GM21447 (cell line): ENCODE data around the gene SDK1.

Experiments used
- ATAC-seq: cut with Tn5 transposase; IDR thresholded peaks from one replicate; pipeline ENCODE4 v1.9.1; 2021; ENCODE audit not compliant: unreplicated experiment

The SDK1 gene

DNA sequence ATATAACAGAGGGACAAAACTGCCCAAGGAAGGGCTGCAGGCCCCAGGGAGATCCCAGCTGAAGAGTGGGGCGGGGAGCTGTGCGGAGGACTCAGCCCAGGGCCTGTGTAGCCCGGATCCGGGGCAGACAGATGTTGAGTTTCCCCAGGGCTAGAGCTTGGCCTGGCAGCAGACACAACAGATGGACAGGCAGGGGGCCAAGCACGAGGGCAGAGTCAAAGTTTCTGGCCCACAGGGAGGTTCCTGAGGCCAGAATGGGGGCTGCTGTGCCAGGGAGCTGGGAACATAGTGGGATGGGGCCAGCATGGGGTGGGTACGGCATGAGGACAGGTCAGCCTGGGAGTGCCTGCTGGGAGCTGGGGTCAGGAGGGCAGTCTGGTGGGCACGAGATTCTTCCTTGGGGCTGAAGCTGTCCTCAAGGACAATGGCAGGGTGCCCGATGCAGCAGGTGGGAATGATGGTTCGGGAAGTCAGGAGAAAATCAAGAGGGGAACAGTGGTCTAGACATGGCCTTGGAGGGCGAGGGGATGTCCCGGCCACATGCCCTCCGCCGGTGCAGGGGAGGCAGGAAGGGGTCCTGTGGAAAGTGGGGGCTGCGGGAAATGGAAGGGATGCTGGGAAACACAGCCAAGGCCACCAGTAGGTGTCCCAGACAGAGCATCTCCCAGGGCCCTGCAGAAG lies 862.0 kb downstream of the SDK1 start:
- no peak for ATAC-seq

DNA sequence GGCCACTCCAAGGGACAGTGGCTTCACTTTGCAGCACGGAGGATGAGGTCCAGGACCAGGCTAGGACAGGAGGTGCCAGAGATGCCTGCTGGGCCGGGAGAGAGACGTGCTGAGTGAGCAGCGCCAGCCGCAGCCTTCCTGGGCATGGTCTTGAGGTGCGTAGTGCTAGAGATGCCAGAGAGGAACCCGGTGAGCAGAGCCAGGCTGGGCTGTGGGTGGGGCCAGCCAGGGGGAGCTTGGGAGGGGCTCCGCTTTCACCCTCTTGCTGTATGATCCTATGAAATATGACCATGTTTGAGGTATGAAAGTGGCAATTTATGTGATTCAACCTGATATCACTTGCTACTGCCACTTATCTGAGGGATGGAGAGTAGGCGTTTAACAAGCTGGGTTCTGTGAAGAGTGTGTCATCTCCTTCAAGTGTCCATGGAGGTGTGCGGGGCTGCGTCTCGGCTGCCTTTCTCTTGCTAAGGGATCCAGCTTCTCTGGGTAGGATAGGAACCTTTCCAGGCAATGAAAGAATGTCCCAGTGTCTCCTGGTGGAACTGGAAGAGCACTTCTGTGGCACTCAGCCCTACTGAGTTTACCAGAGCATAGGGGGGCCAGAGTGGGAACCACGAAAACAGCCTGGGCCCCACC lies 862.6 kb downstream of the SDK1 start:
- no peak for ATAC-seq

DNA sequence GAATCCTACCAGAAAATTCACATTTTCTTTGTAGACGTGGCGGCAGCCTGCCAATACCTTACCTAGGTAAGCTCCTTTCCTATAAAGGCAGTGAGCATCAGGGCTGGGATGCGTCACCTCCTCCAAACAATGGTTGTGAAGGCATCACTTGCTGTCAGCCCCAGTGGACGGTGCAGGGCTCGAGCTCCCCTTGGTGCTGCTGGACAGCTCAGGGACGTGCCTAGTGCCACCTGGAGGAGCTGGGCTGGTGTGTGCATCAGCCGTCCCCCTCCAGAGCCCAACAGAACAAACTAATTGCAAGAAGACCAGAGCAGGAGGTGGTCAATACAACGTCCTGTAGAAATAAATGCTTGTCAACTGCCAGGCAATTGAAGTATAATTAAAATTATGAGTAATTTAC lies 863.5 kb downstream of the SDK1 start:
- no peak for ATAC-seq

DNA sequence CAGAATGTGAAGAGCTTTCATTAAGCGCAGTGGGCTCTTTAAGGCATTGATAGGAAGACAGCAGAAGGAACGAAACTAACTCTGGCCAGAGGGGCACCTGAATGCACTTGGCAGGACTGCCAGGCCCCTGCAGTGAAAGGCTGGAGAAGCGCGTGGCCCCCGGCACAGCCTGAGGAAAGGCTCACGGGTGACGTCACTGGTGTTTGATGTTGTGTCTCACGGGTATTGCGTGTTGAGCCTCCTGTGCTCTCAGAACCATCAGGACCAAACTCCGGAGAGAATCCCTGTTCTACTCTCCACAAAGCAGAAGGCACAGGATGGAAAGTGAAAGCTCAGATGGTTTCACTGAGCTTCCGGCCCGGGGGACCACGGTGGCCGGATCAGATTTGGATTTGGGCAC lies 865.3 kb downstream of the SDK1 start:
- no peak for ATAC-seq

DNA sequence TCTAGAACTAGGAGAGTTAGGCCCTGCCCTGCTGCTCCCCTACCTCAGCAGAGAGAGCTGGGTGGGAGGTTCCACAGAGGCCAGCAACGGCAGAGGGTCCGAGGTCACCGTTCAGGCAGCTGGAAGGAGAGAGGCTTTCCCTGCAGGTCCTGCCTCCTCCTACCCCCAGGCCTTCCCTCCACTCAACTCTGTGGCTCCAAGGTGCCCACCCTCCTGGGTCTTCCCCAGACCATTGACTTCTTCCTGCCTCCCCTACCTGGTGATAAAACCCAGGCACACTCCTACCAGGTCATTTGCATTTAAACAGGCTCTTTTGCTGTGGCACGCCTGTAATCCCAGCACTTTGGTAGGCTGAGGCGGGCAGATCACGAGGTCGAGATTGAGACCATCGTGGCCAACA lies 865.8 kb downstream of the SDK1 start:
- no peak for ATAC-seq

DNA sequence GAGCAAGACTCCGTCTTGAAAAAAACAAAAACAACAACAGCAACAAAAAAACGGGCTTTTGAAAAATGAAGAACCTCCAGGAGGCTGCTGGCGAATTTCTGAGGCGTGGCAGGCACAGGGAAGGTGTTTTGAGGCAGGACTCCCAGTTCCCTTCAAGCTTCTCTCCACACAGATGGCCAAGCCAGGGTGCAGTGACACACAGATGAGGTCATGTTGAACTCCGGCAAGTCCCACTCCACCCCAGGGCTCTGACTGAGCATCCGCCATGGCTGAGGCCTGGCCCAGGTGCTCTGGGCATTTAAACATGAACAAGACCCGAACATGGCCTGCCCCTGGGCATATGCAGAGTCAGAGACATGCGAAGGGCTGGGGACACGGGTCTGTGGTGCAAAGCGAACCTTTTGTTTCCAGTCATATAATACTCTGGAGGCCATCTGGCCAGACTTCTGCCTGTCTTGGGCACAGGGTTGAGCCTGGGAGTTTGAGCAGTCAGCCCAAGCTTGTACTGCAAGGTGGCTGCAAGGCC lies 866.4 kb downstream of the SDK1 start:
- no peak for ATAC-seq

DNA sequence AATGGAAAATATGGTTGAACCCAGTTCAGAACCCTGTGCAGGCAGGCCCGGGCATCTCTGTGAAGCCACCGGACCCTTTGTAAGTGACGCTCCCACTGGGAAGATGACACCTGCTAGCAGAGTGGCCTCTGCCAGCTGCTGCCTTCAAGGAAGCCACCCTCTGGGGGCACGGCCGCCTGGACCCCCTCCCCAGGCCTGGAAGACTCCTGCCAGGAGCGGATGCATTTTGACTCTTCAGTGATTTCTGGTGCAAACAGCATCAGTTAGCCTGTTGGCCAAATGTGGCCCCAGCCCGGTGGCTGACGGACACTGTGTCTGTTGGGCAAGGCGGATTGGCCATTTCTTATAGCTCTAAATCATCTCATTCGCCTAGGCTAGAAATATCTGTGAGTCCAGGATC lies 867.0 kb downstream of the SDK1 start:
- no peak for ATAC-seq

DNA sequence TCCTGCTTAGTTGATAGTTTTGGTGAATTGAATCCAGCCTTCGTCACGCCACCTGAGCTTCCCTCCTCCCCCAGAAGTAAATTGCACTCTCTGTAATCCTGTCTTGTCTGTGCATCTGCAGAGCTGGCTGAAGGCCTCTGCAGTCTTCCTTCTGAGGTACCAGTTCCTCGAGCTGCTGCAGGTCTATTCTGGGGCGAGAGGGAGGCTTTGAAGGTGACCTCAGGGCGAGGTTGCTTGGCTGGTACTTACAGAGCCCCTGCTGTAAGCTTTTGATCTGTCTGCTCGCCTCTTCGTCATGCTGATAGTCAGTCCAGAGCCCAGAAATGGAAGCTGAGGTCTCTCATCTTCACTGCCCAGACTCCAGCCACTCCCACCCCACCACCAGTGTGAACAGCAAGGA lies 867.5 kb downstream of the SDK1 start:
- no peak for ATAC-seq

DNA sequence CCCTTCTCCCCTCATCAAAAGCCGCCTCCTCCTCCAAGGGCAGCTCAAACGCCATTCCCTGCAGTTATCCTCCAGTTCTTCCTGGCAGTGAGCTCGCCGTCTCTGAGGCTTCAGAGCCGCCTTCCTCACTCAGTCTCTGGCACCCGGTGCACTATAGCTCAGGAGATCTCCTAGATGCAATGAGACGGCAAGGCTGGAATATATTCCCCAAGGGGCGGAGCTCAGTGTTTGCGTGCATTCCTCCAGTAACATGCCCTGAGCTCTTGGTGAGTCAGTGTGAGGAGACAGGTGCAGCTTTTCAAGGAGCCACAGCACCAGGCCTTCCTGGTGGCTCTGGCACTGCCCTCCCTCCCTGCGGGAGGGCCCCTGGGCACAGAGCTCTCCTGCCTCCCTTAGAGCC lies 868.4 kb downstream of the SDK1 start:
- no peak for ATAC-seq

DNA sequence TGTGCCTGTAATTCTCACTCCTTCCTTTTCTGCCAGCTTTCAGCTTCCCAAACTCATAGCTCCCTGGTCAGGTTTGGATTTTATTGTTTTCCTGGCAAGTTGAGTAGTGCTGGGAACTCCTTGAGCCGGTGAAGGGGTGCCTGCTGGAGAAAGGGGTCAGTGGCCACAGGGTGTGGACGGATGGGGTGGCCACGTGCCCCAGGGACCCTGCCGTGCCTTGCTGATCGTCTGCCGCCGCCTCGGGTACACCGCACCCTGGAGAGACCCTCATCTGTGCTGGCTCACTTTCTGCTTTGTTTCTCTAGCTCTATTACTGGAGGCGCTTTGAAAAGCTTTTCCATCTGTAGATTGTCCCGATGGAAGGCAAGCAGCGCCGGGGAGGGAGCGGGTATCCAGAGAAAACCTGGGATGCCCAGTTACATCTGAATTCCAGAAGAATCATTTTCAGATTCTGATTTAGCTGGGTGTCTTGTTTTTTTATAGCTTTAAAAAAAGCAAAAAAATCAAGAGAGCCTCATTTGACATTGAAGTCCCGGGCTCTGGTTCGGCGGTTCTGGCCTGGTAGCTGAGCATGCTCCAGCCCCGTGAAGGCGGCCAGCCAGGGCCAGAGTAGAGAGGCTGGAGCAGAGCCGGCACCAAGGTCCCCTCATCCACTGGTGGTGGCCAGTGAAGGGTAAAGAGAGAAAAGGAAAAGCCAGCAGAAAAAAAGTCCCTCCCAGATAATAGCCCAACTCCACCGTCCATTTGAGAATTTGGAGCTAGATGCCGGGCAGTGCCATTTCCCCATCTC lies 870.1 kb downstream of the SDK1 start:
- no peak for ATAC-seq

DNA sequence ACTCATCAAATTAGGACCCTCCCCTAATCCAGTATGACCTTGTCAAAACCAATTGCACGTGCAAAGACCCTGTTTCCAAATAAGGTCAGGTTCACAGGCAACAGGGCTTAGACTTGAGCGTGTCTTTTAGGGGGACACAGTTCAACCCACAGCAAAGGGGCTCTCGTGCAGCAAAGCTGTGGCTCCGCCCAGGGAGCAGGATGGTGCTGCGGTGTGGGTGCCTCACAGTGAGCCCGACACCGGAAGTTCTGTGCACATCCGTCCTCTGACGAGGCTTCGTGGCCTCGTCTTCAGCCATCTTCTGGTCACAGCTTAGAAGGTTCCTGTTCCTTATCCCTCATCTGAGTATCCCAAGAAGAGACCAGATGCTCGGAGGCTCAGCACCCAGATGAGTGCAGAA lies 871.8 kb downstream of the SDK1 start:
- no peak for ATAC-seq

DNA sequence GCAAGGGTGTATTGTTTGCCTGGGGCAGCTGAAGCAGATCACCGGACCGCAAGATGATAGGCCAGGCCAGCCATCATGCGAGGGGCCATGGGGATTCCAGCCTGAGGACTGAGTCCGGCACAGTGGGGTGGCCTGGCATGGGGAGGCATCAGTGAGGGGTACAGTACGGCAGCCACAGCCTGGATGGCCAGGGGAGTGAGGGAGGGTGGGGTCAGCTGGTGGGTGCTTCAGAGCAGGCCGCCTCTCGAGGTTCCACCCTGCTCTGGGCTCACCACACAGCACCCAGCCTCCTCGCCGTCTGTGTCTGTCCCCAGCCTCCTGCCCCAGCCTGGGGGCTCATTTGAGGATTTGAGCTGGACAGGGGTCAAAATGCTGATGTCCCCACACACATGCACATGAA lies 872.6 kb downstream of the SDK1 start:
- ATAC-seq, result no peak

DNA sequence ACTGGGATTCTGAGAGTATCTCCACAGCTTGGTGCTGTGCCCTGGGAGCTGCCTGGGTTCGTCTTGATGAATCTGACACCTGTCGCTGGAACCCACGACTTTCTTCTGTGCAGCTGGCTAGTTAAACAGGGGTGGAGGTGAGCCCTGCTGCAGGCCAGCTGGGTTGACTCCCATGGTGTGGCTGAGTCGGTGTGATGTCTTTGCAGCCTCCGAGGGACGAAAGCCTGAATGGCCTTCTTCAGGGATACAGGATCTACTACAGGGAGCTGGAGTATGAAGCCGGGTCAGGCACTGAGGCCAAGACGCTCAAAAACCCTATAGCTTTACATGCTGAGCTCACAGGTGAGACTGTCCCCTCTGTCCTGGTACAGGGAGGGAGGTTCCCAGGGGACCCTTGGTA lies 873.0 kb downstream of the SDK1 start:
- ATAC-seq, result no peak

DNA sequence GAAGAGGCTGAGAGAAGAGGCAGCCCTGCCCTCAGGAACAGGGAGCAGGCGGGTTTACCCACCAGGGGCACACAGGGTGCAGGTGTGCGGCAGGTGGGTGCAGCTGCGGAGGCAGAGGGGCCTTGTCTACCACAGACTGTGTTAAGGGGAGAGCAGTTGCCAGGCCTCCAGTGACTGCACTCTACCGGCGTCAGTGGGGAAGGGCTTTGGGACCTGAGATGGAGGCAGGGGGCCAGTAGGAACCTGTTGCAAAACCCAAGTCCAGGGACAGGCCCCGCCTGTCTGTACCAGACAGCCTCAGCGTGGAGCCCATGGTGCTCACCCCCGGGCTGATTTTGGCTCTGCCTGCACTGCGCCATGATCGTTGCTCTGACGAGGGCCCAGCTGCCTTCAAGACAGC lies 873.4 kb downstream of the SDK1 start:
- no peak for ATAC-seq

DNA sequence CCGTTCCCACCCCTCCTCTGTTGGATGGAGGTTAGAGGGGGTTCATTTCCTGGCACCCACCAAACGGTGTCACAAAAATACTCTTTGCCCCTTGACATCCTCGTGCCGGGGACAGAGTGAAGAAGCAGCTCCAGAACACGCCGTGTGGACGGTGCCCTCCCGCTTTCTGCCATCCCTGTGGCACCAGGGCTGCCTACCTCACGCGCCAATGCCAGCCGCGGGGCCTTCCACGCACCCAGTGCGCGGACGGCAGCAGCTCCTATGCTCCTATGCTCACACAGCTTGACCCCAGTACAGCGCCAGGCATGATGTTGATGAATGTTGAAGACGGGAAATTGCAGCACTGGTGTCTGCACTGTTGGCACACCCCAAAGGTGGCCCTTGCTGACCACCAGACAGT lies 873.8 kb downstream of the SDK1 start:
- ATAC-seq, result no peak

DNA sequence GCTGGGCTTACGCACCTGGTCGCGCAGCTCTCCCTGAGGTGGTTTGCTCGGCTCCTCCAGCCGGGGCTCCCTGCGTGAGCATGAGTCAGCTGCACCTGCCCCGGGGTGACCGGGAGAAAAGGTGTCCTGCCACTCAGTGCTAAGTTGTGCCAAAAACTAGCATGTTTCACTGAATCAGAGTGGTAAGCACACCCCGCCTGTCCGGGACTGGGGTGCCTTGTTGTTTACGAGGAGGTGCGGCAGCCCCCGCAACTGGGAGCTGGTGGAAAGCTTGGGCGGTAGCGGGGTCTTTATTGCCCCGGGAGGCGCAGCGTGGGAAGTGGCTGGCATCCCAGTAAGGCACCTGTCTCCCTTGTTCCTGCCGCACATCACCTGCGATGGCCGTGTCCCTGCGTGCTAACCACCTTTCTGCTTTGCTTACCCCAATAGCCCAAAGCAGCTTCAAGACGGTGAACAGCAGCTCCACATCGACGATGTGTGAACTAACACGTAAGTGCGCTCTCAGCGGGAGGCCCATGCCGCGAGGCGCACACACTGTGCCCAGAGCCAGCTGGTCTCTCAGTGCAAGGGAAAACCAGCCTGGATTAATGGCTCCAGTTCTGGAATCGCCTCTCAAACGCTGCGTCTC lies 874.4 kb downstream of the SDK1 start:
- ATAC-seq, result no peak

DNA sequence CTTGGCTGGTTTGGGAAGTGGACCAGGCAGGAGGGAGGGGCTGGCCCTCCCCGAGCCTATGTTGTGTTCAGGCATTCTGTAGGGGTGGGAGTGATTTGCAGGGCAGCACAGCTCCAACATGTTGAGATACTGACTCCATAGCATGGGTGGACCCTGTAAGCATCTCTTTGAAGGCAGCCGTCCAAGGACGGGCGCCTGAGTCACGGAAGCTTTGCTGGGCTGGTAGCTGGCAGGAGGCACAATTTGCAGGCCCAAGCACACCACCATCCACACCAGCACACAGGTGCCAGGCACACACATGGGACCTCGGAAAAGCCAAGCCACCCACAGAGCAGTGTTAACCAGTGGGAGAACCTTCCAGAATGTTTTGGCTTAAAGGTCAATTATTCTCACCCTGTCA lies 875.9 kb downstream of the SDK1 start:
- ATAC-seq, result no peak

DNA sequence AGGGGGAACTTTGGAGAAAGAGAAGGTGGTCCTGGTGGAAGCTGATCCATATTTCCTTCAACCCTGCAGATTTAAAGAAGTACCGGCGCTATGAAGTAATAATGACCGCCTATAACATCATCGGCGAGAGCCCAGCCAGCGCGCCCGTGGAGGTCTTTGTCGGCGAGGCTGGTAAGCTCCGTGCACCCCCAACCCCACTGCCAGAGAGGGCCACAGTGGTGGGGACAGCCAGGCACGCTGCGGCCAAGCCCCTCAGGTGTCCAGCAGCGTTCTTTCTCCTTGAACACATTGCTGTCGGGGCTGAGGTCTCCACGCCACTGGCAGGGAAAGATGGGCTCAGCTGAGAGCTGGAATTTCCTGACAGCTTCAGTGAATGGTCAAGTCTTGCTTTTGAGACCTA lies 877.4 kb downstream of the SDK1 start:
- no peak for ATAC-seq

DNA sequence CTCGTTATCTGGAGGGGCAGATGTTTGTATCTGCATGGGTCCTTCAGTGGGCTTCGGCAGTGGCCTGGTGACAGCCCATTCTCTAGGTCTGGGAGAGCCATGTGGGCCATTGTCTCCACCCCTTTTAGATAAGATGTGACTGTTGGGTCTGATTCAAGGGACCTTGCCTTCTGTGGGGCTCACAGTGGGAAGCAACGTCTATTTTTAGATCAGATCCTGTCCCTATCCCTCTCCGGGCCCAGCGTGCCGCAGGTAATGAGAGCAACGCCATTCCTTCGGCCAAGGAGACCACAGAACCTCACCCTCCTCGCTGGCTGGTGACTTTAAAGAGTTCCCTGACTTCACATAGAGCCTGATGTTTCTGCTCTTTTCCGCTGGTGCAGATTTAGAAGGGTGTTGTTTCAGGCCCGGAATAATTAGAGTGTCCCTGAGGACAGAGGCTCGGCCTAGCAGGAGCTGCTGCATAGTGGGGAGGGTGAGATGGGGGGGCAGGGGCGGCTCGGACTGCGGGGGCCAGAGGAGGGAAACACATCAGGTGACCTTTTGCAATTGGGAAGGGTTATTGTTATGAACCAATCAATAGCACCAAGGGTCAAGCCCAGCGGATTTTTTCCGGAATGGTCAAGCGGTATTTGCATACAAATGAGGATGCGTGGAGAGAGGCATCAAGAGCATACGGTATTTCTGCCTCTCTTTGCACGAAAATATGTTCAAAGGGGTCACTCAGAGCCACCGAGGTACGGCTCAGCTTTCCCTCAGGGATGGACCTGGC lies 878.0 kb downstream of the SDK1 start:
- no peak for ATAC-seq

DNA sequence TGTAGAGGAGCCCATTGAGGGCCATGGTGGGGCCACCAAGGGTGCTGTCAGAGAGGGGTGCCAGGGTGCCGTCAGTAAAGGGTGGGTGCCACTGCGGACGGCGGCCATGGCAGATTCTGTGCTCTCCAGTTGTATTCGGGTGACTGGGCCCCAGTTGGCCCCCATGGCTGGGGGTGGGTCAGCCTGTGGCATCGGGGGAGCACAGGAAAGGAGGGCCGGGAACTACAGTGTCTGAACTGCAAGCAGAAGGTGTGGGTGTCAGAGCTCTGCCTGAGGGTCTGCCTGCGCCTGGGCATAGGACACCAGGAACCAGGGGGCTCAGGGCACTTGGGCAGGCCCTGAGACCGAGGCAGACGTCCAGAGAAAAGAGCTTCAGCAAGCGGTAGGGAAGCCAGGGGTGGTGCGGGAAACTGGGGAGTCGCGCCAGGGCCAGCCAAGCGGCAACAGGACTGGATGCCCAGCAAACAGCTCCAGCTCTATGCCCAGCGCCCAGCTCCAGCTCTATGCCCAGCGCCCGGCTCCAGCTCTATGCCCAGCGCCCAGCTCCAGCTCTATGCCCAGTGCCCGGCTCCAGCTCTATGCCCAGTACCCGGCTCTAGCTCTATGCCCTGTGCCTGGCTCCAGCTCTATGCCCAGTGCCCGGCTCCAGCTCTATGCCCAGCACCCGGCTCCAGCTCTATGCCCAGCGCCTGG lies 878.8 kb downstream of the SDK1 start:
- ATAC-seq, result no peak
